Keratinocyte (primary cell): Measurements from ENCODE around the gene SNX30. TPM values are rescaled to one million over a fixed set of nuclear protein-coding genes. Genes with fewer than 3 reads are reported as not detected.

Experiments
- DNase-seq: peaks from one replicate; pipeline ENCODE4 v3.0.0-alpha.2; 2011; ENCODE audit warnings: low read depth, missing footprints, low spot score
- FAIRE-seq: peaks from 2 replicates; lab custom pipeline; 2011; peaks lifted over from hg19 to GRCh38; lab: Jason Lieb, UNC
- H2AFZ ChIP-seq: 2 replicates; pipeline ENCODE4 v1.6.0; 2012; ENCODE audit warnings: low read length, control low read depth, inconsistent platforms; ENCODE audit not compliant: control insufficient read depth
- H3K27ac ChIP-seq: 2 replicates; pipeline ENCODE4 v1.5.1; 2011; ENCODE audit warnings: low read length; ENCODE audit not compliant: control insufficient read depth, insufficient read depth
- H3K27me3 ChIP-seq: 3 replicates; pipeline ENCODE4 v1.6.0; 2011; ENCODE audit warnings: low read length; ENCODE audit not compliant: control insufficient read depth, insufficient read depth; ENCODE audit errors: extremely low read depth
- H3K36me3 ChIP-seq, 2 experiments: 2 replicates in 1 of 2; 3 replicates in 1 of 2; pipeline ENCODE4 v1.5.1; 2011; ENCODE audit warnings: low read length in 2 of 2, mild to moderate bottlenecking in 1 of 2; ENCODE audit not compliant: control insufficient read depth in 2 of 2, insufficient read depth in 2 of 2; ENCODE audit errors: extremely low read depth in 1 of 2
- H3K4me1 ChIP-seq: 3 replicates; pipeline ENCODE4 v1.5.1; 2011; ENCODE audit warnings: low read length; ENCODE audit not compliant: control insufficient read depth, insufficient read depth; ENCODE audit errors: extremely low read depth
- H3K4me2 ChIP-seq: 3 replicates; pipeline ENCODE4 v1.6.0; 2011; ENCODE audit warnings: low read depth, low read length; ENCODE audit not compliant: control insufficient read depth, insufficient read depth; ENCODE audit errors: extremely low read depth
- H3K4me3 ChIP-seq, 3 experiments: fragments of 200-600 bp in 1 of 3; sonication (generic) in 1 of 3; 2 replicates in 2 of 3; 3 replicates in 1 of 3; pipeline ENCODE4 v1.5.1; 2011 to 2016; ENCODE audit warnings: low read length in 3 of 3, mild to moderate bottlenecking in 3 of 3, control low read depth in 2 of 3, inconsistent platforms in 1 of 3, low read depth in 1 of 3, mixed read lengths in 1 of 3, mixed run types in 1 of 3, moderate library complexity in 1 of 3; ENCODE audit not compliant: control insufficient read depth in 2 of 3, insufficient read depth in 2 of 3; ENCODE audit errors: extremely low read depth in 1 of 3
- H3K79me2 ChIP-seq: 2 replicates; pipeline ENCODE4 v1.6.0; 2012; ENCODE audit warnings: low read length; ENCODE audit not compliant: control insufficient read depth, insufficient read depth
- H3K9ac ChIP-seq: 3 replicates; pipeline ENCODE4 v1.6.0; 2011; ENCODE audit warnings: low read length; ENCODE audit not compliant: control insufficient read depth, insufficient read depth; ENCODE audit errors: extremely low read depth
- H3K9me1 ChIP-seq: 3 replicates; pipeline ENCODE4 v1.6.0; 2011; ENCODE audit warnings: low read length; ENCODE audit not compliant: control insufficient read depth, insufficient read depth; ENCODE audit errors: extremely low read depth
- H3K9me3 ChIP-seq: 2 replicates; pipeline ENCODE4 v1.5.1; 2012; ENCODE audit warnings: low read depth, low read length; ENCODE audit not compliant: control insufficient read depth
- H4K20me1 ChIP-seq: 3 replicates; pipeline ENCODE4 v1.6.0; 2011; ENCODE audit warnings: low read length; ENCODE audit not compliant: control insufficient read depth, insufficient read depth; ENCODE audit errors: extremely low read depth
- CTCF ChIP-seq, 3 experiments: IDR thresholded peaks in 1 of 3; conservative IDR thresholded peaks in 1 of 3; optimal IDR thresholded peaks in 1 of 3; 2 replicates in 2 of 3; 3 replicates in 1 of 3; pipeline versions ENCODE3 to v1.5.1; 2011; ENCODE audit warnings: low read length in 3 of 3, mild to moderate bottlenecking in 3 of 3, moderate library complexity in 2 of 3, control low read depth in 1 of 3, inconsistent platforms in 1 of 3; ENCODE audit not compliant: insufficient read depth in 2 of 3; ENCODE audit errors: extremely low read depth in 1 of 3
- EZH2 ChIP-seq: IDR thresholded peaks from one replicate; pipeline ENCODE4 v1.6.1; 2012; ENCODE audit warnings: inconsistent platforms, mild to moderate bottlenecking, low read length, moderate library complexity
- dilution Hi-C: fragments of 300-500 bp; cut with MboI; formaldehyde crosslinking; loops from one replicate; pipeline ENCODE4 v1.7.0; 2020; ENCODE audit warnings: low sequenced_read_pairs; ENCODE audit not compliant: extremely low pct_ligation_motif_present
- polyA plus RNA-seq, 5 experiments: library from polyadenylated mRNA; depleted of rRNA in 3 of 5; stranded (reverse) in 3 of 5; stranded (forward) in 1 of 5; unstranded in 1 of 5; fragments of >200 nt; gene quantifications; 1 replicate in 1 of 5; 2 replicates in 3 of 5; 3 replicates in 1 of 5; pipeline versions ENCODE4 v1.2.1 to v1.2.3, GENCODE V29; 2011 to 2012; ENCODE audit warnings: missing spikeins in 2 of 5, low read depth in 1 of 5, low replicate concordance in 1 of 5

The SNX30 gene
- polyA plus RNA-seq, 1 donor (not counting 4 experiments of a cell fraction or from before 2014, with no cell fraction given), result 9.0 TPM

- H3K79me2 ChIP-seq, result peaks cover 62% of the 10 kb centered on the region
- no peak for FAIRE-seq
- H3K9ac ChIP-seq, result no peak overlapping the region
- H3K4me1 ChIP-seq, result peaks cover 54% of the 10 kb centered on the region
- peak overlapping the region; percentile 77 for H3K4me2 ChIP-seq
- peak overlapping the region; percentile 16 for H3K27ac ChIP-seq
- H4K20me1 ChIP-seq, result no peaks in the 10 kb centered on the region
- dilution Hi-C loops, result no loop called here
- no peak overlapping the region for H2AFZ ChIP-seq
- DNase-seq, result no peak
- TF ChIP-seq EZH2, result no peak
- no peaks in the 10 kb centered on the region for H3K27me3 ChIP-seq
- H3K36me3 ChIP-seq, result peaks cover 2 to 7% of the 10 kb centered on the region in 2 experiments
- H3K9me1 ChIP-seq, result peaks cover under 1% of the 10 kb centered on the region
- no peak overlapping the region for H3K4me3 ChIP-seq
- H3K9me3 ChIP-seq, result no peaks in the 10 kb centered on the region
Measured at GRCh38 chr9:112757282-112757883, 6.8 kb downstream of the SNX30 start.

GRCh38 chr9:112757940-112758339, 7.4 kb downstream of the SNX30 start:
- Histone ChIP-seq H3K79me2 (peaks cover 62% of the 10 kb centered on the region), H3K27ac (no peak overlapping the region), H3K4me2 (peak overlapping the region; percentile 77), H3K9ac (no peak overlapping the region), H3K27me3 (no peaks in the 10 kb centered on the region), H3K9me3 (no peaks in the 10 kb centered on the region), H3K4me1 (peaks cover 48% of the 10 kb centered on the region), H2AFZ (no peak overlapping the region), H3K9me1 (peaks cover 4% of the 10 kb centered on the region), H3K4me3 (no peak overlapping the region), H4K20me1 (no peaks in the 10 kb centered on the region), H3K36me3 (peaks cover 2 to 7% of the 10 kb centered on the region in 2 experiments)
- FAIRE-seq (no peak), DNase-seq (no peak)
- dilution Hi-C loops, result no loop called here
- TF ChIP-seq CTCF (optimal IDR thresholded peaks at IDR 0.05 in 1 of 3, IDR thresholded peaks at IDR 0.05 in 1 of 3, conservative IDR thresholded peaks at IDR 0.05 in 1 of 3; ENCODE audit: extremely low read depth in 1 of 3, insufficient read depth in 2 of 3, low read length in 3 of 3), result no peak
- no peak for TF ChIP-seq EZH2

GRCh38 chr9:112760821-112761220, 10.3 kb downstream of the SNX30 start:
- H3K36me3 ChIP-seq, result peaks cover 2 to 7% of the 10 kb centered on the region in 2 experiments

More at GRCh38 chr9:112760821-112761220, 10.3 kb downstream of the SNX30 start:
- no peak overlapping the region for H2AFZ ChIP-seq
- dilution Hi-C loops, result no loop called here
- H3K4me2 ChIP-seq, result no peak overlapping the region
- H3K9ac ChIP-seq, result no peak overlapping the region
- H3K79me2 ChIP-seq, result peaks cover 61% of the 10 kb centered on the region
- peaks cover 20% of the 10 kb centered on the region for H3K4me1 ChIP-seq
- FAIRE-seq, result no peak
- DNase-seq, result no peak
- no peaks in the 10 kb centered on the region for H3K27me3 ChIP-seq
- no peaks in the 10 kb centered on the region for H3K9me3 ChIP-seq
- no peak overlapping the region for H3K27ac ChIP-seq
- TF ChIP-seq EZH2 (no peak), CTCF (optimal IDR thresholded peaks at IDR 0.05 in 1 of 3, IDR thresholded peaks at IDR 0.05 in 1 of 3, conservative IDR thresholded peaks at IDR 0.05 in 1 of 3; ENCODE audit: extremely low read depth in 1 of 3, insufficient read depth in 2 of 3, low read length in 3 of 3) (no peak)
- H4K20me1 ChIP-seq, result no peaks in the 10 kb centered on the region
- no peak overlapping the region for H3K4me3 ChIP-seq
- H3K9me1 ChIP-seq, result peaks cover 4% of the 10 kb centered on the region
